Mucosa of stomach (tissue), 1 donor: ENCODE data around the gene MED27.

ENCODE experiments used
- H3K27me3 ChIP-seq: one replicate; pipeline ENCODE4 v1.7.0; 2013; ENCODE audit warnings: mild to moderate bottlenecking, low read length; ENCODE audit not compliant: control insufficient read depth, insufficient read depth
- H3K36me3 ChIP-seq: one replicate; pipeline ENCODE4 v1.7.0; 2013; ENCODE audit warnings: low read length; ENCODE audit not compliant: control insufficient read depth, insufficient read depth
- H3K4me1 ChIP-seq: one replicate; pipeline ENCODE4 v1.7.0; 2013; ENCODE audit warnings: mild to moderate bottlenecking, low read length; ENCODE audit not compliant: control insufficient read depth, insufficient read depth
- H3K4me3 ChIP-seq: one replicate; pipeline ENCODE4 v1.7.0; 2013; ENCODE audit warnings: low read length
- H3K9ac ChIP-seq: one replicate; pipeline ENCODE4 v1.7.0; 2013; ENCODE audit warnings: mild to moderate bottlenecking, low read length, moderate library complexity
- H3K9me3 ChIP-seq: one replicate; pipeline ENCODE4 v1.7.0; 2013; ENCODE audit warnings: mild to moderate bottlenecking, low read length, moderate library complexity; ENCODE audit not compliant: control insufficient read depth
- donor health status: Pancreatic carcinoma.

MED27 gene

DNA sequence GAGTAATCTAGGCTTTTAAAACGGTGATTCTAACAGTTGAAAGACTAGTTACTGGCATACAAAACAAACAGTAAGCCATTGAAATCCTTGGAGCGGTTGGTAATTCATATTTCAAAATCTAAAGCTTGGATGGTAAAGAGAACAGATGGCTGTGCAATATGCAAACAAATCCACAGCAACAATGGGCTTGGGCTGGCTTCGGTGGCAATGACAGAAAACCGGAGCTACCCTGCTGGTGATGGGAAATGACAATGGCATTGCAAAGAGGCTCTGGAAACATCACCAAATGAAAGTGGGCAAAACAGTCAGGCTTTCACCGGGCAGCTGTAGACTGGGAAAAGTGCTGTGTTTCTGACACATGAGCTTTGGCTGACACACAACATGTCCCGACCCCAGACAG lies 42.2 kb downstream of the MED27 start:
- Histone ChIP-seq H3K9ac (no peak overlapping the region), H3K4me1 (no peaks in the 10 kb centered on the region), H3K36me3 (no peaks in the 10 kb centered on the region), H3K9me3 (no peaks in the 10 kb centered on the region), H3K4me3 (no peak overlapping the region), H3K27me3 (no peaks in the 10 kb centered on the region)

DNA sequence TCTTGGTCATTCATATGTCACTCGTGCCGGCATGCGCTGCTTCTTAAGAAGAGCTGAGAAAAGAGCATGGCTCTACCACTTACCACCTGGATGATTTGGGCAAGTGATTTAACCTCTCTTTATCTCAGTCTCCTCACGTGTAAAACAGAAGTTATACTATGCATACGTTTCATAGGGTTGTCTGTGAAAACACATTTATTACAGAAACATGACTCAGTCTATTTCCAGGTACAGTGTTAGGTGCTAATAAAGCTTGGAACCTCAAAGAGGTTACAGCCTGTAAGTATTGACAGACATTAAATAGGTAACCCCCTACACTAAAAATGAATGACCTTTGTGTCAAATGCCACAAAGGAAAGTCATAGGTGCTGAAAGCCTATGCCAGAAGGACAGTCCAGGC lies 43.1 kb downstream of the MED27 start:
- no peaks in the 10 kb centered on the region for H3K4me1 ChIP-seq
- H3K36me3 ChIP-seq, result no peaks in the 10 kb centered on the region
- no peaks in the 10 kb centered on the region for H3K9me3 ChIP-seq
- no peak overlapping the region for H3K9ac ChIP-seq
- H3K27me3 ChIP-seq, result no peaks in the 10 kb centered on the region
- H3K4me3 ChIP-seq, result no peak overlapping the region

DNA sequence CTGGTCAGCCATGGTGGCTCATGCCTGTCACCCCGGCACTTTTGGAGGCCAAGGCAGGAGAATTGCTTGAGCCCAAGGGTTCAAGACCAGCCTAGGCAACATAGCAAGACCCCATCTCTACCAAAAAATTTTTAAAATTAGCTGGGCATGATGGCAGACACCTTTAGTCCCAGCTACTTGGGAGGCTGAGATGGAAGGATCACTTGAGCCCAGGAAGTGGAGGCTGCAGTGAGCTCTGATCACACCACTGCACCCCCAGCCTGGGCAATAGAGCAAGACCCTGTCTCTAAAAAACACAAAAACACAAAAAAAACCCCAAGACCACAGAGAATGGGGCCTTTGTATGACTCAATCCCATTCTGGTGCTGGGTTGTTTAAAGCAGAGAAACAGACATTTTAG lies 44.0 kb downstream of the MED27 start:
- H3K9me3 ChIP-seq, result no peaks in the 10 kb centered on the region
- no peak overlapping the region for H3K9ac ChIP-seq
- H3K4me1 ChIP-seq, result no peaks in the 10 kb centered on the region
- no peaks in the 10 kb centered on the region for H3K27me3 ChIP-seq
- H3K36me3 ChIP-seq, result no peaks in the 10 kb centered on the region
- no peak overlapping the region for H3K4me3 ChIP-seq

DNA sequence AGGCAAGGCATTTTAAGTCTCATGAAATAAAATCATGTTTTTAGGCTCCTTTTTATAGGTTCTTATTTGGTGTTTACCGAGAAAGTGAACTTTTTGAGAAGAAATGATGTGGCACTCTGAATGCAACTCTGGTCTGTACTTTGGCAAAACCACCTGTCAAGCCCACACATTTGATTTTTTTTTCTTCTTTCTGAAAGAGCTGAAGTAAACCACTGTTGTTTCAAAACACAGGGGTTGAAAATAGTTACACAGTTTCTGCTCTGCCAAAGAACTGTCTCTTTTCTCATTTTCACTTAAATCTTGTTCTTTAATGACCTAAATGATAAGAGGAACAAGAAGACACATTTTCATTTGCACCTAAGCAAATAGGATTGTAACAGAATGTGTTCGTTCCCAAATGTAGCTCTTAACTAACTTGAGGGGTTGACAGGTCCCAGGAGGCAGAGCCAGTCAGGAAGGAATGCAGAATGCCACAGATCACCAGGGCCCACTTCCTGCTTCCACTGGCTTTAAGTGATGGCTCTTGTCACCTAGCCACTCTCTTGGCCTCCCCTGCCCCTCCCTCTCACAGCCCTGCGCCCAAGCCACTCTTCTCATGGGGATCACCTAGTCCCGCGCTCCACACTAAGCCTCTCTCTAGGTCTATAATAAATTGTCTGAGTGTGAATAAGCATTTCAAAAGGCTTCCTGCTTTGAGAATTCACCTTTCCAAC lies 47.3 kb downstream of the MED27 start:
- Histone ChIP-seq H3K9ac (no peak overlapping the region), H3K4me1 (no peaks in the 10 kb centered on the region), H3K27me3 (no peaks in the 10 kb centered on the region), H3K36me3 (no peaks in the 10 kb centered on the region), H3K9me3 (no peaks in the 10 kb centered on the region), H3K4me3 (no peak overlapping the region)

DNA sequence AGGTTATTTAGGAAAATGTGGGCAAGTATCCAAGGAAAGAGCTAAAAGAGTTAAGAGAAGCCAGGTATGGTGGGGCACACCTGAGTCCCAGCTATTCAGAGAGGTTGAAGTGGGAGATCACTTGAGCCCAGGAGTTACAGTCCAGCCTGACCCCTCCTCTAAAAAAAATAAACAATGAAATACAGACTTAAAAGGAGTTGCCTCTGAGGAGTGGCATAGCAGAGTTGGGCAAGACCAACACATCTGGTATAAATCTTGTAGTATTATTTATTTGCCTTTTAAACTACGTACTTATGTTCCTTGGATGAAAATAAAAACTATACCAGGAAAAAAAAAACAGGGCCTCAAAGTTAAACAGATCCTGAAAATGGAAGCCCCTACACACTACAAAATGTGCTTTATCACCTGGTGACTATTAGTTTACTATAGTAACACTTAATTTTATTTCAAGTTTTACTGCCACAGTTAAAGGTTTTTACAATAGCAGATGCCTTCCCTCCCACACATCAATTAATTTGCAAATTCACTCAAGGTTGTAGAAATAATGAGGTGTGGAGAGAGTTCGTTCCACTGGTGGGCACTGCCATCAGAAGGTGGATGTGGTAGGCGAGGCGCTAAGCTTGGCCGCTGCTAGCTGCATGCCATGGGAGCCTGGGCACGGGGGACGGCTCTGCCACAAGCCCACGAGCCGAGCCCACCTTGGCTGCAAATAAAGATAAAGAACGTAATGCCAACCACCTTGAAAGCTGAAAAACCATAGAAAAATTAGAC lies 48.0 kb downstream of the MED27 start:
- H3K9ac ChIP-seq, result no peak overlapping the region
- H3K4me1 ChIP-seq, result no peaks in the 10 kb centered on the region
- H3K4me3 ChIP-seq, result no peak overlapping the region
- H3K36me3 ChIP-seq, result no peaks in the 10 kb centered on the region
- H3K9me3 ChIP-seq, result no peaks in the 10 kb centered on the region
- no peaks in the 10 kb centered on the region for H3K27me3 ChIP-seq

DNA sequence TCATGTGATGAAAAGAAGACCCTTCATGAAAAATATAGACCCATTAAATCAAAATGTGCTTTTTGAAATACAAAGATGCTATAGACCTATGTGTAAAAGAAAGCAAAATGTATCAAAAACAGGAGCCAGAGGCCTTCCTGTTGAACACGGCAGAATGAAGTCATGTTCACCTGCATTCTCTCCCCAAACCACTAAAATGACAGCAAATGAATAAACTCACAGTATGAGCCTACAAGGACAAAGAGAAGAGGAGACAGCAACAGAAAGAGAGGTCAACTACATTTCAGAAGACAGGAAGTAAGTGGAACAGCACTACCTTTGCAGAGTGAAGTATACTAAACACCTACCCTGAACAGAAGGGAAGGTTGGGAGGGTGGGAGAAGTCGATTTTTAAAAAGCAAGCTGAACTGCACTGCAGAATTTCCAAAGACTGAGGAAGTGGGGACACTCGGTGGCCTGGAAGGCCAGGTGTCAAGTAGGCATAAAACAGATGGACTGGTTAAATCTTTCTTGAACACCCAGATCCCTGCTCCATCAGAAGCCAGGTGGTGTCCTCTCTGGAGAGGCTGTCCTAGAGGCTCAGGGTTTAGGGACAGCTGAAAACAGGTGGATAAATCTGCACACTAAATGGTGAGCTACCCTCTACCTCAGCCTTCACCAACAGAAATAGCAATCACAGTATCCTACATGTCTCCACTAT lies 48.9 kb downstream of the MED27 start:
- no peaks in the 10 kb centered on the region for H3K36me3 ChIP-seq
- H3K4me1 ChIP-seq, result no peaks in the 10 kb centered on the region
- H3K9ac ChIP-seq, result no peak overlapping the region
- no peaks in the 10 kb centered on the region for H3K27me3 ChIP-seq
- no peak overlapping the region for H3K4me3 ChIP-seq
- no peaks in the 10 kb centered on the region for H3K9me3 ChIP-seq

DNA sequence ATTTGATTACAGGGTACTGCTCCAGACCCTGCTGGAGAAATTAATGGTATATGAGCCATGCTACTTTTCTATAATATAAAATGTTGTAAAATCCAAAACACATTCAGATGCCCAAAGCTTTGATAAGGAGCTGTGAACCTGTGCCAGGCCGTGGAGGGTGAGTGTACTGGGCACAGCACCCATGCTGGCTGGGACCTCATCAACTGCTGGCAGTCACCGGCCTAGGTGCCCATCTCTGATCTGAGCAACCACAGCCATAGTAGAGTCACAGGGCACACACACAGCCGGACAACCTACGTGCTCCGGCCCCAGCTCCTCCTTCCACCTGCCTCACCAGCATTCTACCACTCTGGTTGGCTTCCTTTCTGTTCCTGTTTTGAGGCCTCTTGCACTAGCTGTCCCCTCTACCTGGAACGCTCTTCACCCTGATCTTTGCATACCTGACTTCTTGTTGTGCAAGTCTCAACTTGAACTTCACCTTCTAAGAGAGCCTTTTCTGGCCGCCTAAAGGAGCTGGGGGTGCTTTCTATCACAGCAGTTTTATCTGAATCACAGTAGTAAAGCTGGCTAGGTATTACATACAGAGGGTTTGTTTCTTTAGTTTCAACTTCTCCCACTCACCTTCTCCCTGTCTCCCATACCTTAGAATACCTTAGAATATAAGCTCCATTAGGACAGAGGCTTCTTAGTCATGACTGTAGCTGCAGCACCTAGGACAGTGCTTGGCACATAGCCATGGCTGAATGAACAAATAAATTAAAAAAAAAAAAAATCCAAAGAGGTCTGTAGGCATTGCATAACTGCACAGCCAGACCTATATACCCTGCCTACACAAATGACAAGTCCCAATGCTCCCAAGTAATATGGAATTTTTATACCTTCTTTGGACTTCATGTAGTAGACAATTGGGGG lies 51.7 kb downstream of the MED27 start:
- H3K27me3 ChIP-seq, result no peaks in the 10 kb centered on the region
- H3K4me1 ChIP-seq, result peaks cover 6% of the 10 kb centered on the region
- H3K36me3 ChIP-seq, result no peaks in the 10 kb centered on the region
- no peaks in the 10 kb centered on the region for H3K9me3 ChIP-seq
- no peak overlapping the region for H3K9ac ChIP-seq
- H3K4me3 ChIP-seq, result no peak overlapping the region

DNA sequence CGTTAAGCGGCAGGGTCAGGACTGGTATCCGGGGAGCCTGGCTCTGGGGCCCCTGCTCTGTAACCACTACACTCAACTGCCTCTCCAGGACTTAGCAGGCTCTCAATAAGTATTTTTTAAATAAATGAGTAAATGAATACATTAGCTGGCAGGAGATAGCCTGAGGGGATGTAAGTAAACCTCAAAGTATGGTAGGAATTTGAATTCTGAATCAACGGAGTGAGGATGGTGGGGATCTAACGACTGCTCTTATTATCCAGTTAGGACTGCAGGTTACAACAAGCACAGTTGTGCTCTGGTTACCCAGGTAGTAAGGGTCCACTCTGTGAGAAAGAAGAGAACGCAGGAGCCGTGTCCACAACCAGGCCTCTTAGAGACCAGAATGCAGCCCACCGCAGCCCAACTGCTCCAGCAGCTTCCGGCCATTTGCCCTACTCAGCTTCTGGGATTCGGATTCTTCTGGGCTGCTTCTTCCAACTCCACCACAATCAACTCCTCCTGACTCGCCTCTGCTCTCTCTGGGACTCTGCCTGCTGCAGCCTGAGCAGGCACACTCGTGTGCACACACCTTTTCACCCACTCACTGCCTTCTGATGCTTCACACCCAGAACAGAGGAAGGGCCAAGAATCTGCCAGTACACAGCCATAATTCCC lies 52.6 kb downstream of the MED27 start:
- H3K9ac ChIP-seq, result no peak overlapping the region
- H3K36me3 ChIP-seq, result no peaks in the 10 kb centered on the region
- H3K9me3 ChIP-seq, result no peaks in the 10 kb centered on the region
- no peaks in the 10 kb centered on the region for H3K27me3 ChIP-seq
- H3K4me1 ChIP-seq, result peaks cover 6% of the 10 kb centered on the region
- H3K4me3 ChIP-seq, result no peak overlapping the region

DNA sequence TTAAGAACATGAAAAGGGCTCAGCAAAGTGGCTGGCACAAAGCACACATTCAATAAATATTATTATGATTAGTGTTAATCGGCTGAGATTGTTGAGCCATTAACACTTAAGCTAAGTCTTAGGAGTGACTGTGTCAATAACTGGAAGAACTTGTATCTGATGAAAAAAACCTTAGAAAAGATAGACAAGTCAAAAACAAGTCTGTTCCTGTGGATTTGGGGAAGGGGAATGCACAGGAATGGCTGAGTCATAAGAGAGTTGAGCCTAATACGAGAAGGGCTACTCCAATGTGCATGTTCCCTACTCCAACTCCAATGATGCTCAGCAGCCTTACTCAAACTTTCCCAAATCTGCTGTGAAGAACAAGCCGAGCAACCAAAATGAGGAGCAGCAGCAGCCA lies 53.9 kb downstream of the MED27 start:
- Histone ChIP-seq H3K9ac (no peak overlapping the region), H3K4me1 (peaks cover 15% of the 10 kb centered on the region), H3K36me3 (no peaks in the 10 kb centered on the region), H3K4me3 (no peak overlapping the region), H3K9me3 (no peaks in the 10 kb centered on the region), H3K27me3 (no peaks in the 10 kb centered on the region)

DNA sequence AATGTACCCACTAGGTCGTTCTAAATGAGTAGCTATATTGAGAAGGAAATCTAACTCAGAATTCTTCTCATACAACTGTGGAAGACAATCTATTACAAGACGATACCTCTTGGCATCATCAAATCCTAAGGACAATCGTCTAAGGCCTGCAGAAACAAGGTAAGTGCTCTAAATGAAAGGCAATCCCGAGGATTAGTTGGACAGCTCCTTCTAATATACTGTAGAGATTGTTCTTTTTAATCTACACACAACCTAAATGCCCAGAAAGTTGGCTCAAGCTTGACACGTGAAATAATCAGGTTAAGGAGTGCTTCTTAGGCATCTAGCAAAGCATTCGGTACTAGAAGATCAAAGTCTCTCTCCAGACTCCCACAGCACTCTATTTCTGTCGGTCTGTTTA lies 55.1 kb downstream of the MED27 start:
- no peaks in the 10 kb centered on the region for H3K36me3 ChIP-seq
- H3K9ac ChIP-seq, result no peak overlapping the region
- peaks cover 17% of the 10 kb centered on the region for H3K4me1 ChIP-seq
- no peaks in the 10 kb centered on the region for H3K27me3 ChIP-seq
- H3K9me3 ChIP-seq, result no peaks in the 10 kb centered on the region
- no peak overlapping the region for H3K4me3 ChIP-seq

DNA sequence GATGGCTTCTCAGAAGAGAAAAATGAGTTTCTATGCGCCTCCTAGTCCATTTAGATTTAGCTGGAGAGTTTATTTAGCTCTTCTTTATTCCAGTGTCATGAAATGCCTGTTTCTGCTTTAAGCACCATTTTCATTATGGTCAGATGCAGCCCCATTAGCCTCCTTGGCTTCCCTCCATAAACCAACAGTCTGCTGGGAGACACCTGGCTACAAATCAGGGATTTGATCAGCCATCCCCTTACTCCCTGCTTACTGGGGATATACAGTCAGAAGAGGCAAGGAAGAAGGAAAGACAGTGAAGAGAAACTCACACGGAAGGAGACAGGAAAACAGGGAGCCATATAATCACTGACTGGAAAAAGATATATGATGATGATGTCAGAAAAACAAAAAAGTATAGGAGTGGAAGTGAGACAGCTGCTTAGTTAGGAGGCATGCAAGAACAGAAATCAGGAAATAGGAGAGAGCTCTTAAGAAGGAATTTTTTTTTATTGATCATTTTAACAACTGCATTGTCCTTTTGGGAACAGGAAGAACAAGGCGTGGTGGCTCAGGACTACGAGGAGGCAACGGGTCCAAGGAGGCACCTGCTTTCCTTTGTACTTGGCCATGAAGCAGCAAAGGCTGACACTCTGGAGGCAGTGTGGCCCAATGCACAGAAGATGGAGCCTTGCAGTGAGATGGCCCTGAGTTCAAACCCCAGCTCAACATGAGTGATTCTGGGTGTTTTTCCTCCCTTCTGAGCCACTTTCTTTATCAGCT lies 56.1 kb downstream of the MED27 start:
- H3K4me3 ChIP-seq, result no peak overlapping the region

More for the DNA sequence above, 56.1 kb downstream of the MED27 start:
- Histone ChIP-seq H3K9me3 (no peaks in the 10 kb centered on the region), H3K27me3 (no peaks in the 10 kb centered on the region), H3K36me3 (no peaks in the 10 kb centered on the region), H3K9ac (no peak overlapping the region), H3K4me1 (peaks cover 17% of the 10 kb centered on the region)
